GM12873 (cell line): ENCODE results near the gene LCORL.

Experiments
- TF ChIP-seq, protein P1 (sequence below): IDR thresholded peaks from 2 replicates; pipeline ENCODE4 v1.5.1; 2012; ENCODE audit warnings: low read depth, mild to moderate bottlenecking, moderate library complexity, low read length, control low read depth; ENCODE audit not compliant: insufficient read depth; ENCODE audit errors: missing control alignments

LCORL gene

DNA sequence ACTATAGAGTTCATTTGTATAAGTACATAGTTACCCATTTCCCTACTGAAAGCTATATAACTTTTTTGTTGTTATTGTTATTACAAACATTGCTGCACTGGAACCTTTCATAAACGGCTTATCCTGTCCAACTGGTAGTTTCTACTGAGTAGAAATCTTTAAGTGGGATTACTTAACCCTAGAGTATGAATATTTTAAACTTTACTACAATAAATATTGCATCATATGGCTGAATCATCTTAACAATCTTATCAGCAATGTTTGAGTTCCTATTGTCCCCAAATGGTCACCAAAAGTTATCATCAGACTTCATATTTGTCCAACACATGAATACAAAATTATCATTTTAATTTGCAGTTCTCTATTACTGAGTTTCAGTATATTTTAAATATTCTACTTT lies 40.5 kb downstream of the LCORL start:
- TF ChIP-seq, protein P1, sequence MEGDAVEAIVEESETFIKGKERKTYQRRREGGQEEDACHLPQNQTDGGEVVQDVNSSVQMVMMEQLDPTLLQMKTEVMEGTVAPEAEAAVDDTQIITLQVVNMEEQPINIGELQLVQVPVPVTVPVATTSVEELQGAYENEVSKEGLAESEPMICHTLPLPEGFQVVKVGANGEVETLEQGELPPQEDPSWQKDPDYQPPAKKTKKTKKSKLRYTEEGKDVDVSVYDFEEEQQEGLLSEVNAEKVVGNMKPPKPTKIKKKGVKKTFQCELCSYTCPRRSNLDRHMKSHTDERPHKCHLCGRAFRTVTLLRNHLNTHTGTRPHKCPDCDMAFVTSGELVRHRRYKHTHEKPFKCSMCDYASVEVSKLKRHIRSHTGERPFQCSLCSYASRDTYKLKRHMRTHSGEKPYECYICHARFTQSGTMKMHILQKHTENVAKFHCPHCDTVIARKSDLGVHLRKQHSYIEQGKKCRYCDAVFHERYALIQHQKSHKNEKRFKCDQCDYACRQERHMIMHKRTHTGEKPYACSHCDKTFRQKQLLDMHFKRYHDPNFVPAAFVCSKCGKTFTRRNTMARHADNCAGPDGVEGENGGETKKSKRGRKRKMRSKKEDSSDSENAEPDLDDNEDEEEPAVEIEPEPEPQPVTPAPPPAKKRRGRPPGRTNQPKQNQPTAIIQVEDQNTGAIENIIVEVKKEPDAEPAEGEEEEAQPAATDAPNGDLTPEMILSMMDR = no peak

DNA sequence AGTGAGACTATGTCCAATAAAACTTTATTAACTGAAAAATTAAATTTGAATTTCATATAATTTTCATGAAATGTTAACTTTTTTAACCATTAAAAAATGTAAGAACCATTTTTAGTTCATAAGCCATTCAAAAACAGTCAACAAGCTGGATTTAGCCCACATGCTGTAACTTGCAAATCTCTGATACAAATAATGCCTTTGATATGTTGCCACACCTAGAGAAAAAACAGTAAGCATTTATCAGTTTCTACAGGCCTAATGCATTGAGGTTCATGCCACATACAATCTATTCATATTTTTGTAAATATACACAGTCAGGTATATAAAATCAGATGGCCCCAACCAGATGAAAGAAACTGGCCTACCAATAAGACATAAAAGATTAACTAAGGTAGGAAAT lies 52.8 kb downstream of the LCORL start:
- TF ChIP-seq, protein P1 = no peak

DNA sequence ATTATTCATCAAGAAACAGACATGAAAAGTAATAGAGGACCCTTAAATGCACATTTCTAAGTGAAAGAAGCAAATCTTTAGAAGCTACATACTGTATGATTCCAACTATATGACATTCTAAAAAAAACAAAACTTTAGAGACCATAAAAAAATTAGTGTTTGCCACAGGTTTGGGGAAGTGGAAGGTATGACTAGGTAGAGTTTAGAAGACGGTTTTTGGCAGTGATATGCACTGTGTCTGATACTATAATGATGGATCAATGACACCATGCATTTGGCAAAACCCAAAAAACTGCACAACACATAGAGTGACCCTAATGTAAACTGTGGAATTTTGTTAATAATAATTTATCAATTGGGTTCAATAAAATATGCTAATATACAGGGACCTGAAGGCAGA lies 54.5 kb downstream of the LCORL start:
- TF ChIP-seq, protein P1 = no peak

DNA sequence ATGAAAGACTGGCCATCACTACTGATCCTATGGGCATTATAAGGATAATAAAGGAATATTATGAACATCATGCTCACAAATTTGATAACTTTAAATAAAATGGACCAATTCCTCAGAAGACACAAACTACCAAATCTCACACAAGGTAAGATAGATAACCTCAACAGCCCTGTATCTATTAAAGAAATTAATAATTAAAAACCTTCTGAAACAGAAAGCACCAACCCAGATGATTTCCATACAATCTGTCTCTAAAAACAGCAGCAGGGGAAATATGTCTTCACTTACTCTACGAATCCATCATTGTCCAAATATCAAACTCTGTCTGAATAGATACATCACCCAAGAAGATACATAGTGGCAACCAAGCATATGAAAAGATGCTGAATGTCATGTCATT lies 55.2 kb downstream of the LCORL start:
- TF ChIP-seq, protein P1 = no peak

DNA sequence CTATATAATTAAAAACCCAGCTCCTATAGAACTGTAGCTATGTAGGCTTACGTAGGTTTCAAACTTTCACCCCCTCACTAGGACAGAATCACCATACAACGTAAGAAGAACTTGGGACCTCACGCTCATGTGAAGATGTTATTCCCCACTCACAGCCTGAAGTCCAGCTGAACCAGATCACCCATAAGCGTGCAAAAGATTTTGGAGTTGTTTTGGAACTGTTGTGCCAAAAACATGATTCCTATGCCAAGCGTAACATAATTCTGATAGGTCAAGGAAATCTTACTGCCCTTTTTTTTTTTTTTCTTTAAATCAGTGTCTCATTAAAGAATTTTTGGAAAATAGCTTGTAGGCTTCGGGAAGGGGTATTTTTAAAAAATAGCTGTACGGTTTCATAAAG lies 57.0 kb downstream of the LCORL start:
- TF ChIP-seq, protein P1 = no peak

DNA sequence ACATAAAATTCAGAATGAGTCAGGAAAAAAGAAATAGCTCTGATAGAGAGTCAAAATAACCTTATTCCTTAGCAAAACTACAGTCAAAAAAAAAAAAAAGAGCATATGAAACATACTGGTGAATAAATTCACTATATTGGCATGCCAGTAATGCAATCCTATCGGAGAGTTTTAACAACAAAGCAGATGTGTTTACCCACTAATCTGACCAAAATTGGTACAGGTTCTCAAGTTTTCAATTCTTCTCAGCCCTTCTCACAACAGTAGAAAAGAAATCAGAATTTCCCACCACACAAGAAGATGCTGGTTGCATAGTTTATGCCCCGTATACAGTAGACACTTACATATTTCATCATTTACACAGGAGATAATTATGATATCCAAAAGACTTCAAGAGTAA lies 59.4 kb downstream of the LCORL start:
- TF ChIP-seq, protein P1 = no peak

DNA sequence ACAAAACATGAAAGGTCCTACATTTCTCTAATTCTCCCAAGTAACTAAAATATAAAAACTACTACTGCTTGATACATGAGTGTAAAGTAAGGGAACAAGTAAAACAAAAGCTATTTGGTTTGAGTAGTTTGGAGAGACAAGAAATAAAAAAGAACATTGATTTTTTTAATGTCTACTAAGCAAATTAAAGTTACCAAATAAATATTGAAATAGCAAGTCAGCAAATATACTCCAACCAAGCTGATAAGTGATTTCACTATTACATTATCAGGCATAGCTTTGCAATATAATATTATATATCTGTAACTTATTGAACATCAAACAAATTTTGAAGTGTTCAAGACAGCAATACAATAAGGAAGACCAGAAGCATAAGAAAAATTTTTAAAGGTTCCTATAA lies 60.3 kb downstream of the LCORL start:
- TF ChIP-seq, protein P1 = no peak
